ENCODE measurements around the gene DNAJB4. TPM values are rescaled to one million over a fixed set of nuclear protein-coding genes. Genes with fewer than 3 reads are reported as not detected.

Gene DNAJB4
- total RNA-seq, 4 donors from 2014 or later: 74.1 to 123 (median 86.0) TPM

DNA sequence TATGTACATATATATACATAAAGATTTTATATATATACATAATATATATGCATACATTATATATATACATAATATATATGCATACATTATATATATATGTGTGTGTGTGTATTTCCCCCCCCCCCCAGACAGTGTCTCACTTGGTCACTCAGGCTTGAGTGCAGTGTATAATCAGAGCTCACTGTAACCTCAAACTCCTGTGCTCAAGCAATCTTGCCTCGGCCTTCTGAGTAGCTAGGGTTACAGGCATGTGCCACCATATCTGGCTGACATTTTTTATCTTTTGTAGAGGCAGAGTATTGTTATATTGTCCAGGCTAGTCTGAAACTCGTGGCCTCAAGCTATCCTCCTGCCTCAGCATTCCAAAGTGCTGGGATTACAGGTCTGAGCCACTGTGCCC, 16.8 kb upstream of the DNAJB4 start:
- H3K27ac ChIP-seq: no peak overlapping the region
- H3K27me3 ChIP-seq: no peaks in the 10 kb centered on the region
- no peak for ATAC-seq
- TF ChIP-seq CTCF (IDR thresholded peaks at IDR 0.05) (no peak), EP300 (IDR thresholded peaks at IDR 0.05) (no peak), POLR2AphosphoS5 (IDR thresholded peaks at IDR 0.05) (no peak), POLR2A (IDR thresholded peaks at IDR 0.05) (no peak)
- H3K36me3 ChIP-seq: peaks cover 0 to 3% of the 10 kb centered on the region in 2 donors
- WGBS, 2 donors (ENCODE audit: low coverage in 1 of 2): 80 to 85% methylated on average over 1 to 2 of the region's 2 CpGs
- H3K4me1 ChIP-seq: peaks cover 0 to 33% (median 0%) of the 10 kb centered on the region in 3 donors
- no peak overlapping the region for H3K4me3 ChIP-seq
- no peaks in the 10 kb centered on the region for H3K9me3 ChIP-seq

DNA sequence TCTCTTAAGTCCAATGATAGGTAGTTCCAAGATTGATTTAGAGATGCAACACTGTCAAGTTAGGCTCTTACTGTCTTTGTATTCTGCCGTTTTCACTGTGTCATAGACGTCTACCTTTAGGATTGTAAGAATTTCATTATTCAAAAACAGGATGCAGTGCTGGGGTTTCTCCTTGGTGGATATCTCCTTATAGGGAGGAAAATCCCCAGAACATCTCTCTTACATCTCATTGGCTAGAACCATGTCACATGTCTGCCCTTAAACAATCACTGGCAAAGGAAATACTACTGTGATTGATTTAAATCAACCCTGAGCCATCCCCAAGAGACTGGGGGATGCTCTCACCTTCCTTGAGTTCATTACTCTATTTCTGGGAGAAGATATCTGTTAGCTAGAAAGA, 15.0 kb upstream of the DNAJB4 start:
- 83 to 85% methylated on average over 2 of the region's 2 CpGs for WGBS, 2 donors (ENCODE audit: low coverage in 1 of 2)
- no peak for ATAC-seq
- no peak overlapping the region for H3K27ac ChIP-seq

GRCh38 chr1:77990629-77991204, 14.0 kb upstream of the DNAJB4 start:
- Histone ChIP-seq H3K4me1 (peaks cover 0 to 17% (median 0%) of the 10 kb centered on the region in 3 donors), H3K27ac (no peak overlapping the region), H3K27me3 (no peaks in the 10 kb centered on the region), H3K4me3 (no peak overlapping the region), H3K36me3 (peaks cover 0 to 14% of the 10 kb centered on the region in 2 donors), H3K9me3 (no peaks in the 10 kb centered on the region)
- ATAC-seq: no peak
- no peak for TF ChIP-seq POLR2A (IDR thresholded peaks at IDR 0.05)
- TF ChIP-seq POLR2AphosphoS5 (IDR thresholded peaks at IDR 0.05): no peak
- TF ChIP-seq CTCF (IDR thresholded peaks at IDR 0.05): no peak
- no peak for TF ChIP-seq EP300 (IDR thresholded peaks at IDR 0.05)
- 65 to 73% methylated on average over 3 of the region's 3 CpGs for WGBS, 2 donors (ENCODE audit: low coverage in 1 of 2)

More for the DNA sequence above, 15.0 kb upstream of the DNAJB4 start:
- TF ChIP-seq POLR2AphosphoS5 (IDR thresholded peaks at IDR 0.05) (no peak), EP300 (IDR thresholded peaks at IDR 0.05) (no peak), POLR2A (IDR thresholded peaks at IDR 0.05) (no peak), CTCF (IDR thresholded peaks at IDR 0.05) (no peak)
- H3K36me3 ChIP-seq: peaks cover 0 to 10% of the 10 kb centered on the region in 2 donors
- H3K4me1 ChIP-seq: peaks cover 0 to 27% (median 0%) of the 10 kb centered on the region in 3 donors
- H3K27me3 ChIP-seq: no peaks in the 10 kb centered on the region
- no peak overlapping the region for H3K4me3 ChIP-seq
- H3K9me3 ChIP-seq: no peaks in the 10 kb centered on the region

GRCh38 chr1:77991638-77992037, 13.1 kb upstream of the DNAJB4 start:
- Histone ChIP-seq H3K27me3 (no peaks in the 10 kb centered on the region), H3K36me3 (peaks cover 0 to 18% of the 10 kb centered on the region in 2 donors), H3K4me3 (no peak overlapping the region), H3K4me1 (peaks cover 0 to 8% (median 0%) of the 10 kb centered on the region in 3 donors), H3K27ac (no peak overlapping the region), H3K9me3 (no peaks in the 10 kb centered on the region)
- no peak for ATAC-seq
- TF ChIP-seq EP300 (IDR thresholded peaks at IDR 0.05) (no peak), CTCF (IDR thresholded peaks at IDR 0.05) (no peak), POLR2A (IDR thresholded peaks at IDR 0.05) (no peak), POLR2AphosphoS5 (IDR thresholded peaks at IDR 0.05) (no peak)

DNA sequence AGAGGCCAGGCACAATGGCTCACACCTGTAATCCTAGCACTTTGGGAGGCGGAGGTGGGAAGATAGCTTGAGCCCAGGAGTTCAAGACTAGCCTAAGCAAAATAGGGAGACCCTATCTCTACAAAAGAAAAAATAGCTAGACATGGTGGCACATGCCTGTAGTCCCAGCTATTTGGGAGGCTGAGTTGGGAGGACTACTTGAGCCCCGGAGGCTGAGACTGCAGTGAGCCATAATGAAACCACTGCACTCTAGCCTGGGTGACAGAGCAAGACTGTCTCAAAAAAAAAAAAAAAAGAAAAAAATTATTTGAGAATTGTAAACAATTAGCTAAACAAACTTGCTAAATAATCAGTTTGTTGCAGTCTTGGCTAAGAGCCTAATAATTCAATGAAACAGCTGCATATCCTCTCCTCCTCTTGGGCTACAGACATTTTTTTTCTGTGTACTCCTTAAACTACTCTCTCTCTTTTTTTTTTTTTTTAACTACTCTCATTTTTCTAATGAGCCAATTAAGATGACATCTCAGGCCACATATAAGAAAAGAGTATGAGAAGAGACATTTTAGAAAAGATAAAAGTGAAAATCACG, 10.5 kb upstream of the DNAJB4 start:
- H3K36me3 ChIP-seq: peaks cover 0 to 18% of the 10 kb centered on the region in 2 donors
- H3K9me3 ChIP-seq: no peaks in the 10 kb centered on the region
- WGBS, 2 donors (ENCODE audit: low coverage in 1 of 2): 84 to 90% methylated on average over 1 to 3 of the region's 3 CpGs
- H3K27ac ChIP-seq: no peak overlapping the region
- H3K4me1 ChIP-seq: peaks cover 0 to 7% (median 0%) of the 10 kb centered on the region in 3 donors
- ATAC-seq: no peak
- H3K27me3 ChIP-seq: no peaks in the 10 kb centered on the region
- no peak for TF ChIP-seq EP300 (IDR thresholded peaks at IDR 0.05)
- no peak for TF ChIP-seq POLR2AphosphoS5 (IDR thresholded peaks at IDR 0.05)
- TF ChIP-seq POLR2A (IDR thresholded peaks at IDR 0.05): no peak
- no peak for TF ChIP-seq CTCF (IDR thresholded peaks at IDR 0.05)
- H3K4me3 ChIP-seq: no peak overlapping the region
